NB4 (cell line): Measurements from ENCODE around the gene DOCK3.

Experiments
- CTCF ChIP-seq: IDR thresholded peaks from one replicate; pipeline ENCODE4 v1.5.1; 2012; ENCODE audit warnings: low read depth, low read length
- MAX ChIP-seq: IDR thresholded peaks from 2 replicates; pipeline ENCODE4 v1.6.1; 2011; ENCODE audit warnings: low read depth, low read length
- MYC ChIP-seq: IDR thresholded peaks from 2 replicates; pipeline ENCODE4 v1.6.1; 2011; ENCODE audit warnings: low read depth, low read length
- POLR2A ChIP-seq: IDR thresholded peaks from 2 replicates; pipeline ENCODE4 v1.6.1; 2011; ENCODE audit warnings: mild to moderate bottlenecking; ENCODE audit not compliant: insufficient read length; ENCODE audit errors: extremely low read depth

- no peak for TF ChIP-seq CTCF
- TF ChIP-seq POLR2A = no peak
- TF ChIP-seq MAX = no peak
- no peak for TF ChIP-seq MYC
Observed at GRCh38 chr3:51276046-51276445, 601.3 kb downstream of the DOCK3 start.
